ENCODE results near the gene ZBTB17.

ZBTB17 gene

DNA sequence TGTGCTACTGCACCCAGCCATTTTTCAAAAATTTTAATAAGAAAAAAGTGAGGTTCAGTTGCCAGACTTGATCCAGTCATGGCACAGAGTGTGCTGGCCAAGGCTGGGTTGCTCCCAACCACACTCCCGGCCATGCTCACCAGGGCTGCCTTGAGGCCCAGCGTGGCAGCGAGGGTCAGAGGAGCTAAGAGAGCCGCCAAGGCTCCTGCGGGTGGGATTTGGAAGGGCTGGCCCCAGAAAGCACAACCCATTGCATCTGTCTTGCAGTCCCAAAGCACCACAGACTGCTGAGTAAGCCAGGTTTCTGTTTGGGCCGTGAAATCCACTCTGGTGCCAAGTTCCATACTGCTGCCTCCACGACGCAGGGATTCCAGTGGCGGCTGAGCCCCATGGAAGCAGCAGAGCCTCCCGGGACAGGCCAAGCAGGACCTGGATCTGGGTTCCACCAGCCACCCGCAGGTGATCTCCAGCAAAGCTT, 22.6 kb downstream of the ZBTB17 start:
- TF ChIP-seq, protein P1, sequence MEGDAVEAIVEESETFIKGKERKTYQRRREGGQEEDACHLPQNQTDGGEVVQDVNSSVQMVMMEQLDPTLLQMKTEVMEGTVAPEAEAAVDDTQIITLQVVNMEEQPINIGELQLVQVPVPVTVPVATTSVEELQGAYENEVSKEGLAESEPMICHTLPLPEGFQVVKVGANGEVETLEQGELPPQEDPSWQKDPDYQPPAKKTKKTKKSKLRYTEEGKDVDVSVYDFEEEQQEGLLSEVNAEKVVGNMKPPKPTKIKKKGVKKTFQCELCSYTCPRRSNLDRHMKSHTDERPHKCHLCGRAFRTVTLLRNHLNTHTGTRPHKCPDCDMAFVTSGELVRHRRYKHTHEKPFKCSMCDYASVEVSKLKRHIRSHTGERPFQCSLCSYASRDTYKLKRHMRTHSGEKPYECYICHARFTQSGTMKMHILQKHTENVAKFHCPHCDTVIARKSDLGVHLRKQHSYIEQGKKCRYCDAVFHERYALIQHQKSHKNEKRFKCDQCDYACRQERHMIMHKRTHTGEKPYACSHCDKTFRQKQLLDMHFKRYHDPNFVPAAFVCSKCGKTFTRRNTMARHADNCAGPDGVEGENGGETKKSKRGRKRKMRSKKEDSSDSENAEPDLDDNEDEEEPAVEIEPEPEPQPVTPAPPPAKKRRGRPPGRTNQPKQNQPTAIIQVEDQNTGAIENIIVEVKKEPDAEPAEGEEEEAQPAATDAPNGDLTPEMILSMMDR (IDR thresholded peaks at IDR 0.05) = no peak
- peaks cover 4% of the 10 kb centered on the region for H3K27me3 Mint-ChIP-seq (ENCODE audit: low read depth, poor library complexity)
- no peak for DNase-seq
- no peak overlapping the region for H3K4me3 Mint-ChIP-seq
- no peak overlapping the region for H3K27ac Mint-ChIP-seq
- peaks cover 71% of the 10 kb centered on the region for H3K4me1 Mint-ChIP-seq
- H3K9me3 Mint-ChIP-seq = no peaks in the 10 kb centered on the region
- H3K36me3 Mint-ChIP-seq (ENCODE audit: low read depth) = peaks cover 23% of the 10 kb centered on the region

DNA sequence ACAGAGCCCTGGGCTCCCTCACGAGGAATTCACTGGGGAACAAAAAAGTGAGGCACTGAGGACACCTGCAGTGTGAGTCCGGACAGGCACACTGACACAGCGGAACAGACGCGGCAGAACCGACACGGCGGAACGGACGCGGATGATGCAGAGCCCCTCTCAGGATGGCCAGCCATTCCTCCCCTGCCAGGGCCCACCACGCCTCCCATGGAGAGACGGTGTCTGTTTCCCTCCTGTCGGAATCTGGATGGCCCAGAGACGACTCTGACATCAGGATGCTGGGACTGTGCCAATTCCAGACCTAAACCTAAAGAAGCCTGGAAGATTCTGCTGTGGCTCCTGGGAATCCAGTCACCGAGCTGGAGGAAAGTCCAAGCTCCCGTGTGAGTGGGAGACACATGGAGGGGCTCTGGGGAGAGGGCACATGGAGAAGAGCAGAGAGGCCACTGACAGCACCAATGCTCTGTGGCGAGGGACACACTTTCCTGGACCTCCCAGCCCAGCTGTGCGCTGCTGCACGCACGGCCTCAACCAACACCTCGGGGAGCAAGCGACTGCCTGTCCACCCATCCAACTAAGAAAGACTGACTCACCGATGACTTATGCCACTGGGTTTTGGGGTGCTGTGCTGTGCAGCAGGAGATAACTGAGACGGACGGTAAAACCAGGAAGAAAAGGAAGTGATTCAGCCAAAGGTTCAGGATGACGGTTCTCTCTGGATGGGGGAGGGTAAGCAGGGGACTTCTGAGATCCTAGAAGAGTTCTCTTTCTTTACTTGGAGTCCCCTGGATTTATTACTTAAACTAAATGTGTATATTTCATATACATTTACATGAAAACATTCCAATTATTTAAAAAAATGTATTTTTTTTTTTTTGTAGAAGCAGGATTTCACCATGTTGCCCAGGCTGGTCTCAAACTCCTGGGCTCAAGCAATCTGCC, 23.3 kb downstream of the ZBTB17 start:
- Mint-ChIP-seq H3K27me3 (ENCODE audit: low read depth, poor library complexity) (peaks cover 4% of the 10 kb centered on the region), H3K4me1 (peaks cover 71% of the 10 kb centered on the region), H3K4me3 (no peak overlapping the region), H3K27ac (peak overlapping the region; percentile 25), H3K9me3 (no peaks in the 10 kb centered on the region), H3K36me3 (ENCODE audit: low read depth) (peaks cover 29% of the 10 kb centered on the region)
- TF ChIP-seq, protein P1 (IDR thresholded peaks at IDR 0.05) = no peak
- DNase-seq = no peak

- Mint-ChIP-seq H3K4me1 (peaks cover 62% of the 10 kb centered on the region), H3K36me3 (ENCODE audit: low read depth) (peaks cover 38% of the 10 kb centered on the region), H3K9me3 (no peaks in the 10 kb centered on the region), H3K27me3 (ENCODE audit: low read depth, poor library complexity) (peaks cover 4% of the 10 kb centered on the region), H3K4me3 (no peak overlapping the region), H3K27ac (peak overlapping the region; percentile 66)
- no peak for DNase-seq
- TF ChIP-seq, protein P1 (IDR thresholded peaks at IDR 0.05) = no peak
These were observed 24.4 kb downstream of the ZBTB17 start for GRCh38 chr1:15951341-15952153.

DNA sequence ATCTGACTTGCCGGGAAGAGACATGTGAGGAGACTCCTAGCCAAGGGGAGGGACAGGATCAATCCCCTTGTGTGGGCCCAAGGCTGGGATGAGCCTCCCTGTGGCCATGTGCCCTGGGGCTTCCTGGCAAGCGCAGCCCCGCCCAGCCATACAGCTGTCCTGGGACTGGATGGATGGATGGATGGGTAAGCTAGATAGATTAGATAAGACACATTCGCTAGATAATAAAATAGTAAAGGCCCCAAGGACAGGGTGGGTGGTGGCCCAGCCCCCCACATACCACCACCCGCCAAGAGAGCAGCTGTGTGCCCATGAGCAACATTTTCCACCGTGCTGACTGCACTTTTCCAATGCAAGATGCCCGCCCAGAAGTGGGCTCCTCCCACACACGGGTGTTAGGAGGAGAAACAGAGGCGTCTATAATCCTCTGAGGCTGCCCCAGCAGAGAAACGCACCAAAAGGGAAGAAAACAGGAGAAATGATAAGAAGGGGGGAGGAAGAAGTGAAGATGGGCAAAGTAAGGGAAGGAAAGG, 25.1 kb downstream of the ZBTB17 start:
- no peak overlapping the region for H3K4me3 Mint-ChIP-seq

DNA sequence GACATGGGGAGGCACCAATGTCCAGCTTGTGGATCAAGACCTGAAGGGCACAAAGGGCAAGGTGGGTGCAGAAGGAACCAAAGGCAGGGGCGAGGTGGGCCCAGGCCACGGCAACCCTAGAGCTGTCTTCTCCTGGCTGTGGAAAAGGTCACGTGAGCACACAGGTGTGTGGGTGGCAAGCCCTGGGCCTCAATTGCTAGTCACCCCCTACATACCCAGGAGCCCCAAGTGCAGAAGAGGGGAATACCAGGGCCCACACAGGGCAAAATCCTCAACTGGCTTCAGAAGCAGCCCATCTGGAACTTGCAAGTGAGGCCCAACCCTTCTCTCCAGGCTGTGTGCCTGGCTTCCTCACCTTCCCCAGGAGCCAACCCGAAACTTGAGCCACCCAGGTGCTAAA, 25.6 kb downstream of the ZBTB17 start:
- H3K27ac Mint-ChIP-seq = no peak overlapping the region
- no peak overlapping the region for H3K4me3 Mint-ChIP-seq
- no peaks in the 10 kb centered on the region for H3K9me3 Mint-ChIP-seq
- peaks cover 4% of the 10 kb centered on the region for H3K27me3 Mint-ChIP-seq (ENCODE audit: low read depth, poor library complexity)
- H3K4me1 Mint-ChIP-seq = peaks cover 59% of the 10 kb centered on the region
- peaks cover 41% of the 10 kb centered on the region for H3K36me3 Mint-ChIP-seq (ENCODE audit: low read depth)
- DNase-seq = no peak
- TF ChIP-seq, protein P1 (IDR thresholded peaks at IDR 0.05) = no peak

More for the DNA sequence above, 25.1 kb downstream of the ZBTB17 start:
- H3K27me3 Mint-ChIP-seq (ENCODE audit: low read depth, poor library complexity) = peaks cover 4% of the 10 kb centered on the region
- peaks cover 43% of the 10 kb centered on the region for H3K36me3 Mint-ChIP-seq (ENCODE audit: low read depth)
- peak overlapping the region; percentile 40 for H3K27ac Mint-ChIP-seq
- DNase-seq = no peak
- TF ChIP-seq, protein P1 (IDR thresholded peaks at IDR 0.05) = no peak
- H3K4me1 Mint-ChIP-seq = peaks cover 59% of the 10 kb centered on the region
- no peaks in the 10 kb centered on the region for H3K9me3 Mint-ChIP-seq

Measured in nephron progenitor cell (in vitro differentiated cells).